Right hindlimb (tissue), 1 donor: ENCODE results near the gene CHST7.
"Not testable (repeated sequence)": the region's sequence is repeated elsewhere in the genome, so short reads cannot be mapped to it uniquely, and the experiment has no call there.

Experiments
- DNase-seq: peaks from one replicate; pipeline ENCODE4 v3.0.0-alpha.2; 2018

CHST7 gene, protein sequence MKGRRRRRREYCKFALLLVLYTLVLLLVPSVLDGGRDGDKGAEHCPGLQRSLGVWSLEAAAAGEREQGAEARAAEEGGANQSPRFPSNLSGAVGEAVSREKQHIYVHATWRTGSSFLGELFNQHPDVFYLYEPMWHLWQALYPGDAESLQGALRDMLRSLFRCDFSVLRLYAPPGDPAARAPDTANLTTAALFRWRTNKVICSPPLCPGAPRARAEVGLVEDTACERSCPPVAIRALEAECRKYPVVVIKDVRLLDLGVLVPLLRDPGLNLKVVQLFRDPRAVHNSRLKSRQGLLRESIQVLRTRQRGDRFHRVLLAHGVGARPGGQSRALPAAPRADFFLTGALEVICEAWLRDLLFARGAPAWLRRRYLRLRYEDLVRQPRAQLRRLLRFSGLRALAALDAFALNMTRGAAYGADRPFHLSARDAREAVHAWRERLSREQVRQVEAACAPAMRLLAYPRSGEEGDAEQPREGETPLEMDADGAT

DNA sequence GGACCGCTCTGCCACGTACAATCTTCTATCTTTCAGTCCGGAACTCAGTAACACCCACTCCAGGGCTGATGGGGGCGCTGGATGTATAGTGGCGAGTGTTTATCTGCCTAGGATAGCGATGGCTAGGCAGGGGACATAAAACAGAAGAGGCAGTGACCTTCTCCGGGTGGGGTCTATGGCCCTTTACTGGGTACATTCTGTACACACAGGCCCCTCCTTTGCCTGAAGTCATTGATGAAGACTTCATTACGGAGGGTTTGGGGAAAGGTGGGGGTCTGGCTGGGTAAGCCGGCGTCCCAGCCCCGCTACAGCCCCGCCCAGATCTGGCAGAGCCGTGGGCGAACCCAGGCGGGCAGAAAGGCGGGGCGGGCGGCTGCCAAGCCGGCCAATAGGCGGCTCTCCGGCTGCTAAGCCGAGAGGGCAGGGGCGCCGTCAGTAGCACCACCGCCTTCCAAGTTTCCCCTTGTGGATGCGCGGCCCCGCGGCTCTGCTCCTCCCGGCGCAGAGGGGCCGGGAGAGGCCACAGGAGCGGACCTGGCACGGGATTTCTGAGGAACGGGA is at the start of gene CHST7:
CHST7 (plus strand) TSS at position 435 of the 561 bp plus-strand sequence. CDS start 167 bp downstream, outside the sequence.
- DNase-seq, result peak; percentile 69

DNA sequence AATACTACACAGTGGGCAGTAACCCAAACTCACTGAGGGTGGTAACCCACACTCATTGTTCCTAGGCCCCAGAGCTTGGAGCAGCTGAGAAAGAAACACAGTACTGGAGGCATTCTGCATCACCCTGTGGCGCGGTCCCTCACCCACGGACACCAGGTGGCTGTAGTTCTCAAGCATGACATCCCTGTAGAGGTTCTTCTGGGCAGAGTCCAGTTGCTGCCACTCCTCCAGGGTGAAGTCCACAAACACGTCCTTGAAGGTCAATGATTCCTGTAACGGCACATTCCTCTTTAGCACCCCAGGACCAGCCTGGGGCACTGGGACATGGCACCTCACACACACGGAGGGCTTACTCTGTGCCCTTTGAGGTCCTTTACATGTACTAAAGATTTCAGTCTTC is 44.9 kb upstream of the CHST7 start:
- not testable (repeated sequence) for DNase-seq

DNA sequence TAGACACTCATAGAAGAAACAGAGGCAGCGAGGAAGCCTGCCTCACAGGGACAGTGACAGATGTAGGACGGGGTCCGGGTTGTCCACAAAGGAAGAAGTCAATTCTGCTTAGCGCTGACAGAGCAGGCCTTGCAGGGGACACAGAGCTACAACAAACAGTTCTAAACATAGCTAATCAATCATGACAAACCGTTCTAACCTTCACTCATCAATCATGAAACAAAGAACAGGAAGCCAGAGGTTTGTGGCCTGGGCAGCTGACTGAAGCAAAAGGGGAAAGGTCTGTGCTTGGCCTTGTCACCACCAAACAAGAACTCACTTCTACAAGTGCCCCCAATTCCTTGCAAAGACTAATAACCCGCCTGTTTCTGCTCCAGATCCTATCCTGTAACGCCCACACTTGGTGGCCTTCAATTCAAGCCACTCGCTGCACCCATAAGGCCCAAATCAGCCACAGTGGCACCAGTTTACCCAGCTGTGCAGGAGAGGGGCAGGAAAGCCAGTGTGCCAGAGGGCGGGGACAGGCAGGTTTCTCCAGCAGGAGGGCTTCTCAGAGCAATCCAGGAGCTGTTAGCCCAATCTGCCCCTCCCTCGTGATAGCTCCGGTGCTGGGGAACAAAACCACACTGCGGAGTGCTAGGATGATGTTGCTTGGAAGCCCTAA is 43.7 kb upstream of the CHST7 start:
- DNase-seq, result not testable (repeated sequence)

DNA sequence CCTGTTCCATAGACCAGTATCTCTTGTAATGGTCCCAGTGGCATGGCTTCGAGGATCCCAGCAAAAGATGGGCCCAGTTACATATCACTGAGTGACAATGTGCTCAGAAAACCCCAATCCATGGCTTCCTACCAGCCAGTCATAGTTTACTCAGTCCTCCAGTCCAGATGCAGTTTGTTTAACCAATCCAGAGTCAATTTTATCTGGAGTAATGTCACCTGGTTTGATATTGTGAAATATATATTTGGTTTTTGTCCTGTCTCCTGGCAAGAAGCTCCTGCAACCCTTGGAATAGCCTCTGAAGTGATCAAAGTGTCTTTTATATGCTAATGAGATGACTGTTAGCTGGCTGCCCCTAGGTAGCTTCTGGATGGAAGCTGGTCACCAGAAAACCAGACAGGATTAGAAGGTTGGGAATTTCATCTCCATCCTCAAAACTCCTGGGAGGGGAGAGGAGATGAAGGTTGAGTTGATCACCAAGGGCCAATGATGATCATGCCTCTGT is 43.1 kb upstream of the CHST7 start:
- not testable (repeated sequence) for DNase-seq

DNA sequence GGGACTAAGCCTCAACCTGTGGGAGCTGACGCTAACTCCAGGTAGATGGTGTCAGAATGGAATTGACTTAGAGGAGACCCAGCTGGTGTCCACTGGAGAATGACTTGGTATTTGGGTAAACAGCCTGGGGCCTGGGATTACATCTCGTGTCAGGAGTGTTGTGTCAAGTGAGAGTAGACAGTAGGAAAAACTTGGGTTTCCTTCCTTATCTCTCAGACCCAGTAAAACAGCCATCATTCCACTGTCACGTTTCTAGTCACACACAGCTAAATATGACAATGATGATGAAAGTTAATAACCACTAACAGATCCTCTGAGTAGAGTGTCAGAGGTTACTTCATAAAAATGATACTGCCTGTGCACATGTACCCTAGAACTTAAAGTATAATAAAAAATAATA is 42.1 kb upstream of the CHST7 start:
- no peak for DNase-seq

DNA sequence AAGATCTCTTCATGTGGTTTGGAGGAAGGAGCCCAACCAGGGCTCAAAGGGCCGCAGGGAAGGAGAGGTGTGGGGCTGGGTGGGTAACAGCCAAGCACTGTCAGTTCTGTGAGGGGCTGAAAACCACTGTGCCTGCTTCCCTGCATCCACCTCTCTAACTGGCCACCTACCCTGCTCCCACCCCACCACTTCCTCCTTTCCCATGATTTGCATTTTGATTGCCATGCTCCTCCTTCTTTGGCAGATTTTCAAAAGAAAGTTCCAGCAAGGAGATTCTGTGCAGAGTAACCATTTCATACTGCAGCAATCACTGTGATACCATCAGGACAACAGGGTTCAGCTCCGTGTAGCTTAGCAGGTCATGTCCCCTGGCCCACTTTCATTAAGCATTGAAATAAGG is 30.1 kb upstream of the CHST7 start:
- DNase-seq, result no peak

DNA sequence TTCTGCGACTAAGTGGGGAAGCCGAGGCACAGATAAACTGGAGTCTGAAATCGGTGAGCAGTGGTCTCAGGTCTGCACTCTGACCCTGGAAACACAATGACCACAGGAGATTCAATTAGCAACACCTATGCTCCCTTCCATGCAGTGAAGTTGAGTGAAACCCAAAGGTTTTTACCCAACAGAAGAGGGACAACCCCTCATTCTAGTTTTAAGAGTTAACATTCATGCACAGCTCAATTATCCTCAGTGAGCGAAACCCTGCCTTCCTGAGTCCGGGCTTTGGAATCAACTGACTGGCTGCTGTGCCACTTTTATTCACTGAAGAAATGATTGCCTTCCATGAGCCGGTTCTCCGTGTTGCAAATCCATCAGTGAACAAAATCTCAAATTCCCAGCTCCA is 29.0 kb upstream of the CHST7 start:
- not testable (repeated sequence) for DNase-seq

DNA sequence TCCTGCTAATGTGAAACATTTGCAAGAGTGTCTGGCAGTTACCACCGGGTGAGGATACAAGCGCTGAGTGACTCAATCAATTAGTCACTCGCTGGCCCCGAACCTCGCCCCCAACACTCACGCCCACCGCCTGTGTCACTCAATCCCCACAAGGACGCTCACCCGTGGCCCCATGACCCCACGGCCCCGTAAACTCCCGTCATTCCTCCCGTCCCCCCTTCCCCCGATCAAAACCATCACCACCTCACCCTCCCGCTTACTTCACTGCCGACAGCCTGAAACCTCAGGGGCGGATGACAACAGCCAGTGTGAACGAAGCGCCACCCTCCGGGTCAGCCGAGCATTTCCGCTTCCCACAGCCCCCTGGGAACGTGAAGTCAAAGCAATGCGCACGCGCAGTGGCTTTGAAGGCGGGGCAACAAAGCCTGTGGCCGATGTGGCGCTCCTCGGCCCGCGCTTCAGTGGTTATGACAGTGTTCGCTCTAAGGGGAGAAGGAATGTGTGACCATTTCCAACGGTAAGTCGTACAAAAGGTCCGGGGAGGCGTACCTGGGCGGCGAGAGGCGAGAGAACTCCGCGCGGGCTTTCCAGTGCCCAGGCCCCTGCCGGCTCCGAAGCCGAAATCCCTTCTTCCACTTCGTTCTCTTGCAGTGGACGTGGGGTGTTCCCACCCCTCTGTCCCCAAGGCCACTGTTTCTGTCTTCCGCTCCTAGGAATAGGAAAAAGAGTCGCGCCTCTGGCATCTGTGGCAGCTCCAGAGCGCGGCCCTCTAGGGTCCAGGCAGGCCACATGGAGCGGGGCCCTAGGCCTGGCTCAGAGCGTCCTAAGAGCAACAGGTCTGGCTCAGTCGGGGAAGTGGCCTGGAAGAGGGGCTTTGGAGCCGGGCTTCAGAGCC is 28.2 kb upstream of the CHST7 start, which contains the start of gene ZNF674:
ZNF674 (minus strand) TSS at position 311 of the 895 bp plus-strand sequence. CDS start 3,334 bp downstream, outside the sequence.
- DNase-seq, result peak; percentile 93

DNA sequence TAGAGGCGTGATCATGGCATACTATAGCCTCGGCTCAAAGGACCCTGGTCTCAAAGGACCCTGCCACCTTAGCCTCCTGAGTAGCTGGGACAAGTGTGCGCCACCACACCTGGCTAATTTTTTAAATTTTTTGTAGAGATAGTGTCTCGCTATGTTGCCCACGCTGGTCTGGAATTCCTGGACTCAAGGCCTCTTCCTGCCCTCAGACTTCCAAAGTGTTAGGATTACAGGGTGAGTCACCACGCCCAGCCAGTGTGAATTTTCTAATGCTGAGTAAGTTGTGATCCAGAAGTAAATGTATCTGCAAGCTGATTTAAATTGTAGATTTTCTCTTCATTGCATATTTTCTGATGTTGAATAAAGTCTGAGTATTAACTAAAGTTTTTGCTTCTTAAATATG is 25.7 kb upstream of the CHST7 start:
- DNase-seq, result no peak

DNA sequence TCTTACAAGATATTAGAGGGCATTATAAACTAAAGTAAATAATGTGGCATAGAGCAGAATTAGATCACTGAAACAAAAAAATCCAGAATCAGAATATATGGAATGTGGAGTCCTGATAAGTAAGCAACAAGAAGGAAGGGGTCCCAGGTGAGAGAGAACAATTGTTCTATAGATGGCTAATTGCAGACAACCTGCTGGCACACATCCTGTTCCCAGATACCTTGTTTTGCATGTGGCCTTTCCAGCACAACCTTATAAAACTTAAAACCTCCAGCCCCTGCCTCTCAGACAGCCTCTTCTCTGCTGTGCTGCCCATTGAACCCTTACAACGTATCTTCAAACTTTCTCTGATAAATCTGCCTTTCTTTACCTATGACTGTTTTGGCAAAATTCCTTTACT is 23.7 kb upstream of the CHST7 start:
- DNase-seq, result no peak

DNA sequence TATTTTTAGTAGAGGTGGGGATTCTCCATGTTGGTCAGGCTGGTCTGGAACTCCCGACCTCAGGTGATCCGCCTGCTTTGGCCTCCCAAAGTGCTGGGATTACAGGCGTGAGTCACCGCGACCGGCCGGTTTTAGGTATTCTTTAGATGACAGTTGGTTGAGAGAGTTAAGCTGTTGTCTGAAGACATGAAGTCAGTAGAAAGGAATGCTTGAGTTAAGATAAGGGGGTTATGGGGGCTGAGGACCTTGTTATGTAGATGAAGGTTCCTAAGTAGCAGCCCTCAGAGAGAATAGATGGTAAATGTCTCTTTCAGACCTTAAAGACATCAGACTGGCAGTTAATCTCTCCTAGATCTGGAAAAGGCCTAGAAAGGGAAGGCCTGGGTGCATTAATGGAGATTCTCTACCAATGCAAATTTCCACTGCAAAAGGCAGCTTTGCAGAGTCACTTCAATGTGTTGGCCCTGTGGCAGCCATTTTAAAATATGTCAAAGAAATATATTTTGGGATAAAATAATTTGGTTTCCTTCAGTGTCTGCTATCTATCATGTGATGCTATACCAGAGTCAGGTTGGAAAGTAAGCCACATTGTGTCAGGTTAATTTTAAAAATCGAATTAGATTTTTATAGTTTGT is 22.0 kb upstream of the CHST7 start:
- DNase-seq, result no peak

DNA sequence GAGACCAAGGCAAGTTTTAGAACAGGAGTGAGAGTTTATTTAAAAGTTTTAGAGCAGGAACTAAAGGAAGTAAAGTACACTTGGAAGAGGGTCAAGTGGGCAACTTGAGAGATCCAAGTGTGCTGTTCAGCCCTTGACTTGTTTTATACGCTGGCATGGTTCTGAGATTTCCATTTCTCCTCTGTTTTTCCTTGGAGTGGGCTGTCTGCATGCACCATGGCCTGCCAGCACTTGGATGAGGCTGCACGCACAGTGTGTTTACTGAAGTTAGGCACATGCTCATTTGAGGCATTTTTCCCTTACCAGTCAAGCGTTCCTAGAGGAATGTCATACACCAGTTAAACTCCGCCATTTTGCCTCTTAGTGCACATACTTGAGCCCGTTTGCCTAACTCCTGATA is 19.6 kb upstream of the CHST7 start:
- no peak for DNase-seq

DNA sequence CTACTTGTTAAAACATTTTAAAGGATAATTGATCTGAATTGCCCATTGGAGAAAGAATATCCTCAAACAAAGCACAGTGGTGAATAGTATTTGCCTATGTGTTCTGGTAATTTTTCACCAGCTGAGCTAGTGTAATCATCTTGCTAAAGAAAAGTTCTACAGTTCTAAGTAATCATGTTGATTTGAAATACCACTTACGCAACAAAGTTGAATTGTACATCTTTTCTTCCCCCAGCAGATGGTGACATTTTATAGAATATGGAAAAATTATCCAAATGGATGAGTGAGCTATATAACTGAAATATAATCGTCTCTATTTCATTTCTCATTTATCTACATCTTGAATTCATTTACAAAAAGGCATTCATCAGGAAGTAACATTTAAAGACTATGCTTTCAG is 18.6 kb upstream of the CHST7 start:
- DNase-seq, result no peak

DNA sequence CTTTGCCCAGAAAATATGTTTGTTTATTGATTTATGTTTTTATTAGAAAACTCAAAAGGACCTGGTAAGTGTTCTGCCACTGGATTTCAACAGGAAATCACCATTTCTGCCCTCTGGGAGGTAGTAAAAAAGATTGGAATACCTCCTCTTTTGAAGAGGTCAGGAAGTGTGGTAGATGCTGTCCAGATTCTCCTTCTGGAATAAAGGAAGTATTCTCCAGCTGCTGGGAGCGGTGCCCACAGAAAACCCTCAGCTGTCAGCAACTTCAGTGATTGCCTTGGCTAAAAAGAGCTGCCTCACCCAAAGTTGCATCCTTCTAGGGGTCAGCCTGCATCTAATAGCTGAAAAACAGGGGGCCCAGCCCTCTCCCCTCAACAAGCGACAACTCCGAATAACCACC is 14.5 kb upstream of the CHST7 start:
- no peak for DNase-seq

DNA sequence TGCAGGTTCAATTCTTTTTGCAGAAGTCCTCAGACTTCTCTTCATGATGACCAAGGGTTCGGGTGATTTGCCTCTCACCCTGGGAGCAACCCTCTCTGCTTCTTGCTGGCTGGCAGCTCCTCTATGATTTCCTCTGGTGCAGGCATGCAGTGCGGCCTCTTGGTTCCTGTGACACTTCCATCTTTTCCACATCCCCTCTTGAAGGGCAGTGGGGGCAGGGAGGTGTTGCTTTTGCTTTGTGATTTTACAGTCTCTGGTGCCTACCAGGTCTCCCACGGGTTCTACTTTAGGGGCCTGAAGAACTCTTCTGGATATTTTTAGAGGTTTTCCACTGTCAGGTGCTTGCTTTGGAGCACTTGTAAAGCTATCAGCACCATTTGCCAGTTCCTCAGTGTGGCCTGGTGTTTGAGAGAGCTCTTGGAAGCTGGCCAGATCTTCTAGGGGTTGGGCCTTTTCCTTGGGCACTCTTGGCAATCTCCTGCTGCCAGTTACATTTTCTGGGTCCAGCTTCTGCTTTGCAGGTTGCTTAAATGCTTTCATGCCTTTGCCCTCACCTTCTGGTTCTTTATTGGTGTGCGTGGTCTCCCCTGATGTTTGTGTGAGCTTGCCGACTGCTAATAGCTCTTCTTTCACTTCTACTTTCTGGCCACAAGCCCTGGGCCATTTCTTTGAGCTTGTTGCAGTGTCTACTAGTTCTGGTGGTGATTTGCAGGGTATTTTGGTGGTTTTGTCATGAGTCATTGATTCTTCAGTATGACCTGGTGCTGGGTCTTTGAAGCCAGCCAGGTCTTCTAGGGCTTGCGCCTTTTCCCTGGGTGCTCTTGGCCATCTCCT is 11.5 kb upstream of the CHST7 start:
- DNase-seq, result no peak

DNA sequence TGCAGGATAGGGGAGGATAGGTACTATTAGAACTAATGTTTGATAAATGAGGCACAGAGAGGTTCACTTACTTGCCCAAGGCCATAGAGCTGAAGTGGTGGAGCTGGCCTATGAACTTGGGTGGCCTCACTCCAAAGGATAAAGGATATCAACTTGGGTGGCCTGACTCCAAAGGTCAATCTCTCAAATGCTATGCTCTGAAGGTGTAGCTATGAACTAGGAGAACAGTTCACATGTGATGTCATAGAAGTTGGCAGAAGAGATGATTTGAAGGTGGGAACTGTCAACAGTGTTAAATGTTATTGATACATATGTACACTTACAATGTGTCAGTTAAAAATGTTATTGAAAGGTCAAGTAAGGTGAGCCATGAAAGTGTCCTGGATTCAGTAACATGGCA is 6.2 kb upstream of the CHST7 start:
- no peak for DNase-seq

DNA sequence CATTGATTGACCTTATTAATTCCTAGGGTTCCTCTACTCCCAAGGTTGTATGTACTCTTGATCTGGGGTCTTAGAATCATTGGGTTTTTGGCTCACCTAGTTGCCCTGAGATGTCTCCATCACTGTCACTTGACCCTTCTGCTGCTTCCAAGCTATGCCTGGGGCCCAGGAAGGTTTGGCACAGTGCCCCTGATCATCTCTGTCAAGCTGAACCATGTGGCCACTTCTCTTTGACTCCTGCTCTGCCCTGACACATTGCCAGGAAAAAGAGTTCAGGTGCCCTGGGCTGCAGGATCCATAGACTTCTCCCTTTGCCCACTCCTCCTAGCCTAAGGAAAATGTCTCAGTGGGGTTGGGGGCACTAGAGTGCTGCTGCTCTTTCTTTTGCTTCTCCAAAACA is 3.9 kb upstream of the CHST7 start:
- DNase-seq, result no peak

DNA sequence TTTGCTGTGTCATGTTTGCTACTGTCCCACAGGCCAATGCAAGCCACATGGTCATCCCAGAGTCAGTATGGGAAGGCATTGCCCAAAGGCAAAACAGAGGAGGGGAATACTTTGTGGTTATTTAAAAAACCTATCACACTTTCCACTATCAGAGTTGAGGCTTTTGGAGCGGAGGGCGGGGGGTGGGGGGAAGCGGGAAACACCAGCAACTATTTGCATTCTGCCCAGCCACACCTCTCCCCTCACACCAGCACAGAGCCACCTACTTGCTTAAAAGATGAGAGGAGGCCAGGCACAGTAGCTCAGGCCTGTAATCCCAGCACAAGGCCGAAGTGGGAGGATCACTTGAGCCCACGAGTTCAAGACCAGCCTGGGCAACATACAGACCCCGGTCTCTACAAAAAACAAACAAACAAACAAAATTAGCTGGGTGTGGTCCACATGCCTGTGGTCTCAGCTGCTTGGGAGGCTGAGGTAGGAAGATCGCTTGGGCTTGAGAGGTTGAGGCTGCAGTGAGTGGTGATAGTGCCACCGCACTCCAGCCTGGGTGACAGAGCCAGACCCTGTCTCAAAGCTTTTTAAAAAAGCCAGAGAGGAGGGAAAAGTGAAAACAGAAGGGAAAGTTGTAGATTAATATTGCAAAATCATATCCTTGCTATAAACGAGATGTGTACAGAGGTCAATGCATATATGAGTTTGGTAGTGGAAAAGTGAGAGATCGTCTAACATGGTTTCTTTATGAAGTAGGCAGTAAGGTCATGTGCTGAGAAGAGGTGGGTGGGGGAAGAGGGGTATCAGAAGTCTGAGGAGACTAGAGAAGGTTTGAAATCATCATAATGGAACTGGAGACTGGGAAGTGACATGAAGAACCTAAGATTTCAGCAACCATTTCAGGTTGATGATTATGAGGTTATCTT is 1.9 kb upstream of the CHST7 start:
- DNase-seq, result no peak

DNA sequence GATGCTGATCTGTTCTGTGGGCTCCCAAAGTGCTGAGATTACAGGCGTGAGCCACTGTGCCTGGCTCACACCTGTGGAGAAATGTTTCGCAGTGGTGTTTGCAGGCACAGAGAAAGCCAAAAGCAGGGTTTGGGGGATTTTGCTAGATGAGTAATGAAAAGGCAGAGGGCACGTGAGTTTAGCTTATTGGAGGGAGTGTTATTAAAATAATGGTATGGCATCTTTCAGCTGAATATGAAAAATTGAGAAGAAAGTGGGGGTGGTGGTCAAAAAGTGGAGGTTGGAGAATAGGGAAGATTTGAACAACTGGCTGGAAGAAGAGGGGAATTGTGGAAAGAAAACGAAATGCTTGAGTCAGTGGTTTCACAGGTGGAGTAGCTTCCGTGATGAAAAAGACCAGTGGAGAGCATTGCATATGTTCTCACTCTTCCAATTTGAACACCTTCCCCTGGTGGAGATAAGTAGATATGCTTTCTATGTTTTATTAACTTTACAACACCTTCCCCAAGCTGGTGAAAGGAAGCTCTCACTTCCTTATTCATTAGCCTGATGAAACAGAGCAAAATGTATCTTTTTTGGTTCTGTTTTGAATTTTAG is 1.1 kb upstream of the CHST7 start:
- no peak for DNase-seq
